ENCODE measurements around the gene LMF1.

The LMF1 gene

DNA sequence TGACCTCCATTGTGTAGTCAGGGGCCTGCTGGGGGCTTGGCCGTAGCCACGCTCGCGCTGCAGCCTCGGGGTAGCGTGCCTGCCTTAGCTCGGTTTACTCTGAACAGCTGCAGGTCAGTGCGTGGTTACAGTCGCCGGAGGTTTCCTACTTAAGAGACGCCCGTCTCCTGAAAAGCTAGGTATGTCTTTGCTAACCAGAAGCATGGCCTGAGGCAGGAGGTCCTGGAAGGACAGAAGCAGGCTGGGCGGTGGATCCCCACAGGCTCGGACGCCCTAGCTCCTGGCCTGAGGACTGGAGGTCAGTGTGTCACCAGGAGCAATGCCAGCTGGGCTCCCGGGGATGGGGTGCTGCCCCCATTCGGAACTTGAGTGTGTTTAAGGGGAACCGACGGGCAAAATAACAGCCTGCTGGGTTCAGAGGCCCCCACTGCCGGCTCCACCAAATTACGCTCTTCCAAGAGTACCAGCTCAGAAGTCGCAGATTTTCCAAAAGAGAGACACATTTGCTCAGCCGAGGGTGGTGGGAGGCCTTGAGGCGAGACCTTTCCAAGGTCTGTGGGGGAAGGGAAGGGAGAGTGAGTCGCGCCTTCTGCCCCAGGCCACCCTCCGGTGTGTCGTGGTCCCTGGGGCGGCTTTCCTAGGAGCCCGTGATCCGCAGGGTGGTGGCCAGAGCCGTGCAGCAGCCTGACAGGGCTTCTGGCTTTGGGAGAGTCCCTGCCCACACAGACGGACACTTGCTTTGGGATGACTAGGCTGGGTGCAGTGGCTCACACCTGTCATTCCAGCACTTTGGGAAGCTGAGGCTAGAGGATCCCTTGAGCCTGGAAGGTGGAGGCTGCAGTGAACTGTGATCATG, 166.4 kb downstream of the LMF1 start:
- Histone ChIP-seq H3K27me3 (ENCODE audit: control insufficient read depth in 5 of 5, insufficient read depth in 4 of 5, low read length in 5 of 5) (peaks cover 34 to 46% (median 43%) of the 10 kb centered on the region in 5 donors), H3K27ac (ENCODE audit: low read depth, low read length) (no peak overlapping the region), H3K4me1 (ENCODE audit: control insufficient read depth in 5 of 5, insufficient read depth in 5 of 5, low read length in 5 of 5) (peaks cover 0 to 25% (median 13%) of the 10 kb centered on the region in 5 donors), H3K9me3 (ENCODE audit: control insufficient read depth in 5 of 5, low read length in 5 of 5) (no peaks in the 10 kb centered on the region), H3K36me3 (ENCODE audit: control insufficient read depth in 5 of 5, insufficient read depth in 5 of 5, low read length in 5 of 5) (no peaks in the 10 kb centered on the region), H3K4me3 (ENCODE audit: low read depth in 1 of 5, low read length in 5 of 5) (no peak overlapping the region), H3K9ac (ENCODE audit: low read length in 5 of 5) (no peak overlapping the region)

- no peak overlapping the region for H3K4me3 ChIP-seq (ENCODE audit: low read depth in 1 of 5, low read length in 5 of 5)
- no peak overlapping the region for H3K9ac ChIP-seq (ENCODE audit: low read length in 5 of 5)
- peaks cover 0 to 23% (median 13%) of the 10 kb centered on the region in 5 donors for H3K4me1 ChIP-seq (ENCODE audit: control insufficient read depth in 5 of 5, insufficient read depth in 5 of 5, low read length in 5 of 5)
- H3K36me3 ChIP-seq (ENCODE audit: control insufficient read depth in 5 of 5, insufficient read depth in 5 of 5, low read length in 5 of 5) = no peaks in the 10 kb centered on the region
- no peak overlapping the region for H3K27ac ChIP-seq (ENCODE audit: low read depth, low read length)
- peaks cover 40 to 53% (median 49%) of the 10 kb centered on the region in 5 donors for H3K27me3 ChIP-seq (ENCODE audit: control insufficient read depth in 5 of 5, insufficient read depth in 4 of 5, low read length in 5 of 5)
- H3K9me3 ChIP-seq (ENCODE audit: control insufficient read depth in 5 of 5, low read length in 5 of 5) = no peaks in the 10 kb centered on the region
These were observed 167.1 kb downstream of the LMF1 start for GRCh38 chr16:803754-804080.

All from subcutaneous abdominal adipose tissue (tissue), 5 donors.